GM19452 (cell line): ENCODE results near the gene OSBP2.
"Not testable (repeated sequence)": the region's sequence is repeated elsewhere in the genome, so short reads cannot be mapped to it uniquely, and the experiment has no call there.

Experiments
- ATAC-seq: cut with Tn5 transposase; IDR thresholded peaks from one replicate; pipeline ENCODE4 v1.9.1; 2021; ENCODE audit not compliant: unreplicated experiment

The OSBP2 gene

DNA sequence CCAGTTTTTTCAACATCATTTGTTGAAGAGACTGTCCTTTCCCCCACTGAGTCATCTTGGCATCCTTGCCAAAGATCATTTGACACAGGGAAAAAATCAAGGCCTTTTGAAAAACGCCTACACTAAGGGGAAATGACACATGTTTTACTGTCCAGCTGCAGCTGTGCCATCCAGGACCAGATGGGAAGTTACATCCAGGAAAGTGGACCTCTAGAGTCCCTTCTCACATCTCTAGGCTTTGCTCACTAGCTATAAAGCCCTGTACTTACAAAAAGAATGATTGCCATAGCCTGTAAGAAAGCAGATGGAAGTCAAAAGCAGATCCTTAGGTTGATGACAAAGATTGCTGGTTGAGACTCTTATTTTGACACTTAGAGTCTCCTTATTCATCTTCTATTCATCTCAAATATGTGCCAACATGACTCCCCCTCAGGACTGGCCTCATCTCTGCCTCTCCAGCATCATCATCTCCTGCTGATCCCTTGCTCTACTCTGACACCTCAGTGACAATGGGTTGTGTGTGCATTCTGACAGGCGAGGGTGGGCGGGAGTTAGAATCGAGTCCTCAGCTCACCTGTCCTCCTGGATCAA, 22.8 kb downstream of the OSBP2 start:
- no peak for ATAC-seq

GRCh38 chr22:30717952-30718351, 23.3 kb downstream of the OSBP2 start:
- ATAC-seq, result no peak

DNA sequence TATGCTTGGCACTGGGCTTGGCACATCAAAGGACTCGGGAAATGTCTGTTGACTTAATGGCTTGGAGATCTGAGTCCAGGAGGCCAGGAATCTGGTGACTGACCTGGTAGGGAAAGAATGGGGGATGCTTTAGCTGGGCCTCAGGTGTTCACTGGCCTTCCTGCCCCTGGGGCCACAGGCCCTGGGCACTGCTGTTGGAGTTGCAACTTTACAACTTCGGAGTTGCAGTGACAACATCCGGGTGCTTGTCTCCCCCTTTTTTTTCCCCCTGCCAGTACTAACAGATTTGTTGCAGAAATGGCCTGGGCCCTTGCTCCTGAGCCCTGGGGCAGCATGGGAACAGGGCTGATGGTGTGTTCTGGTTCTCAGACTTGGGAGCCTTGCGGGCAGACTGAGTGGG, 23.8 kb downstream of the OSBP2 start:
- ATAC-seq, result no peak

- ATAC-seq, result no peak
Measured at GRCh38 chr22:30718938-30719337, 24.3 kb downstream of the OSBP2 start.

GRCh38 chr22:30720263-30720837, 25.7 kb downstream of the OSBP2 start:
- no peak for ATAC-seq

- no peak for ATAC-seq
Measured at GRCh38 chr22:30721741-30722140, 27.1 kb downstream of the OSBP2 start.

- ATAC-seq, result no peak
Measured at GRCh38 chr22:30728826-30729225, 34.2 kb downstream of the OSBP2 start.

DNA sequence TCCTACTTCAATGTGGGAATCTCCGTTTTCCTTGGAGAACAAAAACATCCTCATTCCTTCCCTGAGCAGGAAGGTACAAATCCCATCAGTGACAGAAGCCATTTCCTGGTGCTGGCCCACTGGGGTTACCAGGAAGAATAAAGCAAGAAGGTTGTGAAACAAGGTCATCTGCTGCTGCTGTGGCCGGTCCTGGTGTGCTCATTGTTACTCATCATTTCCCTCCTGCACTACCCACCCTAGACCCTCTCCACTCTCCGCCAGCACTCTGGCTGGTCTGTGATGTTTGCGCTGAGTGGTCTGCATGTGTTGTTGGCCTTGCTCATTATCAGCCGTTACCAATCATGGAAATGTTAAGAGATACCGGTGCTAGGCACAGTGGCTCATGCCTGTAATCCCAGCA, 37.0 kb downstream of the OSBP2 start:
- ATAC-seq, result no peak

- ATAC-seq, result no peak
Measured at GRCh38 chr22:30732426-30732825, 37.8 kb downstream of the OSBP2 start.

DNA sequence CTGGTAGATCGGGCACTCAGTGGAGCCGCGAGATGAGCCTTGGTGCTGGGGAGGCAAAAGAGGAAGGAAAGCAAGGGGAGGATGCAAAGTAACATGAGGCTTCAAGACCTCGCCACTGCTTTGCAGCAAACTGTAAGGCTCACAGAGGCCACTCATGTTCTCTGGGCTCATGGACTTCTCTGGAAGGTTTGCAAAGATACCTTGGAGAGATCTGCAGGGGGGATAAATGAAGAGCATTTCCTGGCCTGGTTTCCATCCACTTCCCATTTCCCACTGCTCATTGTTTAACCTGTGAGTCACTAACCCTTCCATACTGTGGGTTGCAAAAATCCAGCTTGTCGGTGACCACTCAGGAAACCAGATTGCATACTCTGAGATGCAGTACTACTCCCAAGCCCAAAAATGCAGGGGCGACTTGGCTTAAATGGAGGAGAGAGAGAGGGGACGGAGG, 38.5 kb downstream of the OSBP2 start:
- no peak for ATAC-seq

DNA sequence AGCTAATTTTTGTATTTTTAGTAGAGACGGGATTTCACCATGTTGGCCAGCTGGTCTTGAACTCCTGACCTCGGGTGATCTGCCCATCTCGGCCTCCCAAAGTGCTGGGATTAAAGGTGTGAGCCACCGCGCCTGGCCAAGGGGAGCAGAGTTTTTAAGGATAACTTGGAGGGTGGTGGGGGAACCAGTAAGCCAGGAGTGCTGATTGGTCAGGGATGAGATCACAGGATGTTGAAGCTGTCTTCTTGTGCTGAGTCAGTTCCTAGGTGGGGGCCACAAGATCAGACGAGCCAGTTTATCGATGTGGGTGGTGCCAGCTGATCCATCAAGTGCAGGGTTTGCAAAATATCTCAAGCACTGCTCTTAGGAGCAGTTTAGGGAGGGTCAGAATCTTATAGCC, 45.3 kb downstream of the OSBP2 start:
- ATAC-seq, result not testable (repeated sequence)

GRCh38 chr22:30740511-30740910, 45.8 kb downstream of the OSBP2 start:
- not testable (repeated sequence) for ATAC-seq

DNA sequence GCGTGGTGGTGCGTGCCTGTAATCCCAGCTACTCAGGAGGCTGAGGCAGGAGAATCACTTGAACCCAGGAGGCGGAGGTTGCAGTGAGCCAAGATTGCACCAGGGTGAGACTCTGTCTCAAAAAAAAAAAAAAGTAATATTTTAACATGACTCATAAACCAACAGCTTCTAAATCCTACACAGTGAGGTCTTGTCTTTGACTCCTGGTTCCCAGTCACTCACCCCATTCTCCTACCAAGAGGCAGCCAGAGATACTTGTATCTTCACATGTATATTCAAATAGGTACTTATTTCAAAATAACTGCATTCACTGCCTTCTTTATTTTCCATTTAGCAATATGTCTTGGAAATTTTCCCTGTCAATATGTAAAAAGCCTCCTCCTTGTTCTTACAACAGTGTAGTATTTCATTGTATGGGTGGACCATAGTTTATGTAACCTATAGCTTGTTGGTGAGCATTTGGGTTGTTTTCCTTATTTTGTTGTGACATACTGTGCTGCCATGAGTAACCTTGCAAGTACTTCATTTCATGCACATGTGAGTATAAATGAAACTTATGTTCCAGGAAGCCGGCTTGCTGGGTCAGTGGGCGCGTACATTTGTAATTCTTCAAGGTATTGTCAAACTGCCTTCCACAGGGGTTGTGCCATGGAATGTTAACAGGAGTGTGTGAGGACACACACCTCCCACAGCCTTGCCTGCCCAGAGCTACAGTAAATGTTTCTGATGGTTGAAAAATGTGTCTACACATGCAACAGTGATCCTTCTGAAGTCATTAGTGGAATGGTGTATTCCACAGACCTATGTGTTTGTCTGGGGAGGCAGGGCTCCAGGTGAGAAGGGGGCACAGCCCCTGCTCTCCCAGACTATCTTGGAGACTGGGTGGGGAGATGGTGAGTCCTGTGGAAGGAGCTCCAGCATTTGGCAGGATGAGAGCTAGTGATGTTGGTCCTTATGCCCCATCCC, 47.9 kb downstream of the OSBP2 start:
- no peak for ATAC-seq

- ATAC-seq, result no peak
Measured at GRCh38 chr22:30743257-30744020, 48.8 kb downstream of the OSBP2 start.

GRCh38 chr22:30744224-30744623, 49.5 kb downstream of the OSBP2 start:
- no peak for ATAC-seq

- no peak for ATAC-seq
Measured at GRCh38 chr22:30747493-30747892, 52.8 kb downstream of the OSBP2 start.

- no peak for ATAC-seq
Measured at GRCh38 chr22:30749272-30749671, 54.6 kb downstream of the OSBP2 start.

- no peak for ATAC-seq
Measured at GRCh38 chr22:30749849-30750248, 55.2 kb downstream of the OSBP2 start.

- ATAC-seq, result no peak
Measured at GRCh38 chr22:30751529-30751928, 56.9 kb downstream of the OSBP2 start.

- ATAC-seq, result no peak
Measured at GRCh38 chr22:30752771-30753170, 58.1 kb downstream of the OSBP2 start.

- no peak for ATAC-seq
Measured at GRCh38 chr22:30753701-30754100, 59.0 kb downstream of the OSBP2 start.
